ENCODE data around the gene ROS1. TPM values are rescaled to one million over a fixed set of nuclear protein-coding genes. Genes with fewer than 3 reads are reported as not detected.

ROS1 gene
- total RNA-seq, 1 experiment from 2014 or later: 49.3 TPM

DNA sequence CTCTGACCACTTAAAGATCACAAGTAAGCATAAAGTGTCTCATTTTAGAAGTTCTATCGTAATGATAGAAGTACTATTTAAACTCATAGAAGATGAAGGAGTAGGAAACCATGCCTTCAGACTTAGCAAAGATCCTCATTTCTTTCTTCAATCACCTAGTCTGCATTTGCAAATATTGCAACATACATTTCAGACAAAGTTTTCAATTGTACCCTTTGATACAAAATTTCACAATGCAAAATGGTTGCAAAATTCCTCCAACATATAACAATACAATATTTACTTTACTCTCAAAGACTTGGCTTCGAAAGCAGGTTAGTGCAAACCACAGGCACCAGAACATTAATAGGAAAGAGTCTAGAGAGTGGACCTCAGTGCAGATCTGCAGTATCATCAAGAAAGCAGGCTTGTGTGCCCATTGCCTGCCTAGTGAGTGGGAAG lies 16.1 kb upstream of the ROS1 start:
- peak; percentile 60 for DNase-seq (ENCODE audit: low read depth)

DNA sequence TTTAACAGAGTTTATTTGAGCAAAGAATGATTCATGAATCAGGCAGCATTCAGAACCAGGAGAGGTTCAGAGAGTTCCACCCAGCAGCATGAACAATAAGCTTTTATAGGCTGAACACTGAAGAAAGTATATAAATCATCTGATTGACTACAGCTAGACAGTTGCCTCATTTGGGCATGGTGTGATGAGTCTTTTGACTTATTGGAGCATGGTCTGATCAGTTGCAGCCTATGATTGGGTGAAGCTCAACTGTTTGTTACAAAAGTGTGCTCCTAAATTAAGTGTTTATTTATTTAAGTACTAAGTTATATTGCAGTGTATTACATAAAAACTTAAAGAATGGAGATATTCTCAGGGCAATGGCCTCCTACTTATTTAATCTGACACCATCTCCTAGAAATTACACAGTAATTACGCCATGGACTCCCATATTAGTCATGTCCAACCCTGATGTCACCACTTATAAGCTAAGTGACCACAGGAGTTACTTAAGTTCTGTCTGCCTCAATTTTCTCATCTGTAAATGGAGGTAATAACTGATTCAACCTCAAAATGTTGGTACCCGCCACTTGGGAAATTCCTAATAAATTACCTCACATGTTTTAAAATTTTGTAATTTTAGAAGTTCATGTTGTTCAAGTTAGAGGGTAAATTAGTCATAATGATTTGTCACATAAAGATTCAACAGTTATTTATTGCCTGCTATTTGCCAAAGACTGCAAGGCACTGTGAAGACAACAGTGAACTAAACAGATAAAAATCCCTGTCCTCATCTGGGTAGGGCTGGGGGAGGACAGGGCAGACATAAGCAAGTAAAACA lies 15.2 kb upstream of the ROS1 start:
- DNase-seq (ENCODE audit: low read depth): peak; percentile 93

DNA sequence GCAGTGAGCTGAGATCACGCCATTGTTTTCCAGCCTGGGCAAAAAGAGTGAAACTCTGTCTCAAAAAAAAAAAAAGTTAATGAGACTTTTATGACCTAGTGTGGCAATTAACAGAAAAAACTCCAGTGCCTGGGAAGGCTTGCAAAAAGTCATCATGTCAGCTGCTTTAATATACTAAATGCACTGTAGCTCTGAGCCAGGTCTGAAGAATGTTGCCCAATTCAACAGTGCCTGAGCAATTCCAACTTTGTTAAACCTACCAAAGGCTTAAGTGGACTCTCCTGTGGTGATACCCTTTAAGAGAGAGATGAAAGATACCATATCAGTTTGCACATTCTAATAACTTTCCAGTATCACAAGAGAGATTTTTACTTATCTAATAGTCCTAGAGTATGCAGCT lies 6.5 kb upstream of the ROS1 start:
- DNase-seq (ENCODE audit: low read depth): no peak

DNA sequence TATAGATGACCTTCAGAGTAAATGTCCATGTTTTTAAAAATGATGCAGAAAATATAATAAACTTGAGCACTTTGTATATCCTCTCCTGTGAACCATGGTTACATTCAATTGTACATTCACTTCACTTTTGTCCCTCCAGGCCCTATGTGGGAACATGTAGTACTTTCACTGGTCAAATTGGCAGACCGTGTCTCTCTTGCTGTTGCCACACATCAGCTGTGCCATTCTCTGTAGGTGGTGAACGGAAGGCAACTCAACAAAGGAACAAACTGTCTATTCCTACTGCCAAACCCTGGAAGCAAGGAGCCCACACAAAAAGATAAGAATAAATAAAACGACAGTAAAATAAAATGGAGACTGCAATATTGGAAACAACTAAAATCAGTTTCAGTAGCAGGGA lies 2.0 kb downstream of the ROS1 start:
- DNase-seq (ENCODE audit: low read depth): peak; percentile 93

DNA sequence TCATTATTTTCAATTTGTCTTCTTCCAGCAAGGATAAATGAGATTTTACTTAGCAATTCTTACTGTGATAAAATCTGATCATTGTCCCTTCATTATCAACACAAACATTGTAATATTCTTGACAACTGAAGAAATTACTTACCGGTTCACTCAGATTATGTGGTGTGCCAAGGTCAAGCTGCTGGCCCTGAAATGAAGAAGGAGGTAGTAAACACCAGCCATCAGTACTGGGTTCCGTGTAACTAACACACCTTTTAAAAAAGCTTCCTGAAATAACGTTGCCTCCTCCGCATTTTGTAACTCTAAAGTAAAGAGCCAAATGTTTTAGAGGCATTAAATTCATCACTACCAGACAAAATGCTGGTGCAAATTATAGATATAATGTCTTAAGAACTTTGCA lies 7.4 kb downstream of the ROS1 start:
- no peak for DNase-seq (ENCODE audit: low read depth)

DNA sequence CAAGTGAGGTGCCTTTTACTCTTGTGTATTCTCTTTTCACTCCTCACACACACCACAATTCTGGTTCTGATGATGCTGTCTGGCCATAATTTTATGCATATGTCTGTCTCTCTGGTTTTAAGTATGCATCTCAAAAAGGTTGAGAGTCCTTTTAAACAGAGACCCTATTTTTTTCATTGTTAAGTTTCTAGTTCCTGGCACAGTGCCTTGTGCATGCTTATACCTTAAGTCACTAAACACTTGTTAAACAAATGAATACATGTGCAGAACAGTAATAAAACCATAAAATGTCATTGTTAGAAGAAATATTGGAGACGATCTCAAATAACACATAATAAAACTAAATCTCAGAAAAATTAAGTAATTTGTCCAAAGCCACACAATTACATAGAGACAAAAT lies 7.9 kb downstream of the ROS1 start:
- DNase-seq (ENCODE audit: low read depth): no peak

DNA sequence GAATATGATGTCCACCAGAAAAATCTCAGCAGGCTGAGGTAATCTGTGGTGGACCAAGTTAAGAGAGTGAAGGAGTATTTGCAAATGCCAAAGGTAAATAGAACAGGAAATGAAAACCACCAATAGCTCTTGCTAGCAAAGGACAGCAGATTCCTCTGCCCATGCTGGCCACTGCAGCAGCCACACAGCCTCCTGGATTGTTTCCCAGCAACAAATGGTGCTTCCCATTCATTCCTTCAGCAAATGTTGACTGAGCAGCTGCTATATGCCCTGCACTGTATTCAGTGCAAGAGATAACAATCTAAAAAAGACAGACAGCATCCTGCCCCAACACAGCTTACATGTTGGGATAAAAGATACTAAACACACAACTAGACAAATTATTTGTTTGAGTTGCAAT lies 11.0 kb downstream of the ROS1 start:
- DNase-seq (ENCODE audit: low read depth): peak; percentile 68

DNA sequence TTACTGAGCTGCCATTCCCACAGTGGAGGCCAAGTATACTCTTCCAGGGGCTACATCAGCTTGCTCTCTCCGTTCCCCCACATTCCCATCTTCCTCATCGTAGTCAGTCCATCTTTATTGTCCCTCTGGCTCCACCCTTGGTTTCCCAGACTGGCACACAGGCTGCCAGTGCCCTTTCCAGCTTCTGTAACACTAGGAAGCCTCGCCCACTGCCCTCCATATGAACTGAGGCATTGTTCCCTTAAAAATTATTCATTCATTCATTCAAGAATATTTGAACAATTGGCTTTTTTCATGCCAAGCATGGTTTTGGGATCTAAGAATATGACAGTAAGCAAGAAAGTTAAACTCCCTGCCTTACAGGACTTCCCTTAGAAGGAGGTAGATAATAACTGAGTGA lies 14.3 kb downstream of the ROS1 start:
- DNase-seq (ENCODE audit: low read depth): no peak

DNA sequence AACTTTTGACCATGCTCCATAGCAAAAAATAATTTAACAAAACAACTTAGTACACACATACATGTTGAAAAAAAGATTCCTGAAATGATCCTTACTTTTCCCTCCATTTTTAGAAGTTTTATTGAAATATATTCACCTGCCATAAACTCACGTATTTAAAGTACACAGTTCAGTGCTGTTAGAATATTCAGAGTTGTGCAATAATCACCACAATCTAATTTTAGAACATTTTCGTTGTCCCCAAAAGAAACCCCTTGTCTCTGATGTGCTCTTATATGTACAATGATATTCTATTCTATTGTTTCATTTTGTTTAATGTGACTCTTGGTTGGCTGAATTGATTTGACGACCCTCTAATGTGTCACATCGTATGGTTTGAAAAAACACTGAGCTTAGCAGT lies 15.9 kb downstream of the ROS1 start:
- no peak for DNase-seq (ENCODE audit: low read depth)

DNA sequence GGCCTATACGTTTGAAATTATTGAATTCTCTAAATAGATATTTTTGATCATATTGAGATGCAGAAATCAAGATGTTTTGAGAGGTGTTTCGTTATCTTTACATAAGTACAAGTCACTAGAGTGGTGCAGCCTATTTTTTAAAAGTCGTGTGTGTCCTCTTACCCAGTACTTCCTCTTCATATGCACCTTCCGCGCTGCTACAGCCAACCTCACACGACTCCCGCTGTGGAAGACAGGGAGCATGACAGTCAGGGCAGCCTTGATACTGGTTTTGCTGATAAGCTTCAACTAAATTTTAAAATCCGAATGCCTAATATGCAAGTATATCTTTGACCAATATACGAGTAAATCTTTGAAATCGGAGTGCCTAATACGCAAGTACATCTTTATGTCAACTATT lies 16.3 kb downstream of the ROS1 start:
- no peak for DNase-seq (ENCODE audit: low read depth)

DNA sequence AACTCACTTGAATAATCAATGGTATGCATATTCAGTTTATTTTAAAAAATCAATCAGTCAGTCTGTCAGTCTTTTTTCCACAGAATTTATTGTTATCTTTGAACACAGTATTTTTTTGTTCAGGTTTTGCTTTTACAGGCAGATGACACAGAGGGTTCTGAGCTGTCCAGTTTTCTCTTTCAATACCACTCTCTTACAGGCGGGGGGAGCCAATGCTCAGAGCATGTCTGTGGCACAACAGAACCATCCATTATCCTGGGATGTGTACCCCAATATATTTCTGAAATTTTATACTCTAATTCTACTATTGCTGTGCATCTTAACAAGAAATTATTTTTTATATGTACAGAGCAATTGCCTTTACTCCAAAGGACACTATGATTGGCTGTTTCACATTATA lies 21.2 kb downstream of the ROS1 start:
- DNase-seq (ENCODE audit: low read depth): peak; percentile 40

DNA sequence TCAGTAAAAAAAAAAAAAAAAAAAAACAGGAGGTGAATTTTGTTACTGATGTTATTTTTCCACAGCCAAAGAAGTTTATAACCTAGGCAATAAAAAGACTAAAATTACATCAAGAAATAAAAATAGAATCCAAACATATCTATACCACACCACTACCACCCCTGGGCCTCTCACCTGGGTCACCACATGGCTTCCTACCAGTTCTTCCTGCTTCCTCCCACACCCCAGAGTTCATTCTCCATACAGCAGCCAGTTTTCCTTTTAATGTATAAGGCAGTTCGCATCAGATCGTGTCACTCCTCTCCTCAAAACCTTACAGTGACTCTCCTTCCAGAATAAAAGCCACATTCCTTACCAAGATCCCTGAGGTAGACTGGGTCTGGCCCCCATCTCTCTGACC lies 23.9 kb downstream of the ROS1 start:
- no peak for DNase-seq (ENCODE audit: low read depth)

DNA sequence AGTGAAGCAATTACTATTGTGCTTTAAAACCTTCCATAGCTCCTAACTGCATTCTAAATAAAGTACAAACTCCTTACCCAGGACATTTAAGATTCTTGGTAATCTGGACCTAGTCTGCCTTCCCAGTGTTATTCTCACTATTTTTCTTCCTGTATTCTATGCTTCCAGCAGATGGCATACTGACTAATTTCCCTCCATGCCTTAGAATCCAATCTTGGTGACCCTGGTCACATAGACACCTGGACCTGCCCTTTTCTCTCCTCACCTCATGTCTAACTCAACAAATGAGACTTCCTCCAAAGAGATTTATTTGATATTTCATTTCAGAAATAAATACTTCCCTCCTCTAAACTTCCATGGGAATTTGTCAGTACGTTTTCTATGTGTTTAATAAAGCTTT lies 25.8 kb downstream of the ROS1 start:
- DNase-seq (ENCODE audit: low read depth): peak; percentile 13

DNA sequence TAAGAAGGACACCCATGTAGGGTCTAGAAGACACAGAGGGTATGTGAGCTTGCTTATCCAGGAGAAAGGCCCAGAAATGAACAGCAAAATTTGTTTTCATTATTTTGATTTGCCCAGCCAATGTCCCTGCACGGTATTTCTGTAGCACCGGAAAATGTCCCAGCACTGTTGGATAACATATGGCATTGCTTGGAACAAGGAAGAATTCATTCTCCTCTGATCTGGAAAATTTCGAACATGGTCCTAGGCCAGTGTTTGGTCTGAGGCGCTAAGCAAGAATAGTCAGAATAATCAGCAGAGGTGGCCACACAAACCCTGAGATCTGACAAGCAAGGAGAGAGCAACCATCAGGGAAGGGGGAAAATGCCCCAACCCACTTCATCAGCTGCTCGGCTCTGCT lies 26.6 kb downstream of the ROS1 start:
- no peak for DNase-seq (ENCODE audit: low read depth)

DNA sequence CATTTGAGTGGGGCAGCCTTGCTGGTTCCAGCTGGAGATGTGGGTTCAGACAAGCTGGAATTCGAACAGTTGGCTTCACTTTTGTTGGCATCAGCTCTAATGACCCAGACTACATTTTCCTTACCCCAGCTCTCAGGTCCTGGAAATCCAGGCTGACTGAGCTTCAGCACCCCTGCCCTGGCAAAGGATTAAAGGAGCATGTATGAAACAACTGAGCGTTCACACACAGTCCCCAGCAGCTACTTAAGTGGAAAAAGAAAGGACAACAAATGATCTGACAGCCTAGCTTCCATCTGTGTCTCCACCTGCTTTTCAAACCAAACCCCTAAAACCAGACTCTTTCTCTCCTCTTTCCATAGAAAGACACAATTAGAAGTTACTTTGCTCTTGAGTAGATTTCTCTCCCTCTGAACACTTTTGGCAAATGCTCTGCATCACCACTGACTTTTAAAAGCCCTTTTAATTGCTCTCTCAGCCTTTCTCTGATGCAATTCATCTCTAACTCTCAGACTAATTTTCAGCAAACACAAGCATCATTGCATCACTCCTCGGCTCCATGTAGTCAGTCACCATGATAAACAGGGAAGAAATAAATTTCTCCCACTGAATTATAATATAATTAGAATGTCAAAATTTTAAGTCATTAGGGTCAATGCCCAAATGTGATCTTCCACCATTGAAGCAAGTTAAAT lies 28.1 kb downstream of the ROS1 start:
- no peak for DNase-seq (ENCODE audit: low read depth)

DNA sequence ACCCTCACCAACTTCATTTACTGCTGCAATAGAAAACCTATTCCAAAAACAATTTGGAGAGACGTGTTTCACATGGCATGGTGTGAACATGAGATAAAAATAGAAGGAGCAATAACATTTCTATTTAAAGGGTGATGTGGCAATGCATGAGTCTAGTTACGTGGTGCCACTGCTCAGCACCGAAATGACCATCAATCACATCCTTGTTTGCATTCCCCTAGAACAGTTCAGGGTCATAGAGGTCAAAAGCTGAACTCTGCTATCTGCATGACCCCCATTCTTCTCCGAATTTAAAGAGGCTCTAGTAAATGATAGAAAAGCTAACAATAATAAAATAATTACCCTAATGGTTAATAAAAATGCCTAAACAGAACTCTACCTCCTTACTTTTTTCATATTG lies 29.5 kb downstream of the ROS1 start:
- DNase-seq (ENCODE audit: low read depth): peak; percentile 4

DNA sequence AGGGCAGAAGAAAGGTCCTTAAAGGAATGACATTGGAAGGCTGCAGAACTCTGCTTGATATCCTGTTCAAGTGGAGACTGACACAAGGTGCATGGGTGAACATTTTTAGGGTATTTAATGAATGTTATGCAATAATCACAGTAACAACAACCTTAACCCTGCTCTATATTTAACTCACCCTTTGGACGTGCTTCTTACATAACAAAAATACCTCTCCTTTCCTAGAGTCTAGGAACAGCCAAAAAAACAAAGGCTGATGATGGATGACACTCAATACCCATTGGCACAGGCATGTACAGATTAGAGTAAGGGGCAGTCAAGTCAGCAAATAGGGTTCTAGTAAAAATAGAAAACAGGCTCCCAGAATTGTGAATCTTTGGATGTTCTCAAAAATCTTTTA lies 30.6 kb downstream of the ROS1 start:
- no peak for DNase-seq (ENCODE audit: low read depth)

DNA sequence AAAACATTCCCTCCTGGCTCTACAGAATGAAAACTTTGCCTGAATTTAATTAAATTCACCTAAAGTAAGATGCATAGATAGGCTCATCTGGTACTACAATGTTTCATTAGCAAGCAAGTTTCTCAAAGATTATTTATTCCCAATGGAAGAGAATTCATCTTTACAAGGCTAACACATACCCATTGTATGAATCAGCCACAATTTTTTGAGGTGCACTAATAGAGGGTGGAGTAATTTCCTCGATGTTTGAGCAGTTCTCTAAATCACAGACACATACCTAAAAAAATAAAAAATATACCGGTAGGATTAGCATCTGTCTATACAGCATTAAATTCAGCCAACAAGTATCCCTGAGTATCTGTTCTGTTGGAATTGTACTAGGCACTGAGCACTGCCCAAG lies 32.7 kb downstream of the ROS1 start:
- no peak for DNase-seq (ENCODE audit: low read depth)

DNA sequence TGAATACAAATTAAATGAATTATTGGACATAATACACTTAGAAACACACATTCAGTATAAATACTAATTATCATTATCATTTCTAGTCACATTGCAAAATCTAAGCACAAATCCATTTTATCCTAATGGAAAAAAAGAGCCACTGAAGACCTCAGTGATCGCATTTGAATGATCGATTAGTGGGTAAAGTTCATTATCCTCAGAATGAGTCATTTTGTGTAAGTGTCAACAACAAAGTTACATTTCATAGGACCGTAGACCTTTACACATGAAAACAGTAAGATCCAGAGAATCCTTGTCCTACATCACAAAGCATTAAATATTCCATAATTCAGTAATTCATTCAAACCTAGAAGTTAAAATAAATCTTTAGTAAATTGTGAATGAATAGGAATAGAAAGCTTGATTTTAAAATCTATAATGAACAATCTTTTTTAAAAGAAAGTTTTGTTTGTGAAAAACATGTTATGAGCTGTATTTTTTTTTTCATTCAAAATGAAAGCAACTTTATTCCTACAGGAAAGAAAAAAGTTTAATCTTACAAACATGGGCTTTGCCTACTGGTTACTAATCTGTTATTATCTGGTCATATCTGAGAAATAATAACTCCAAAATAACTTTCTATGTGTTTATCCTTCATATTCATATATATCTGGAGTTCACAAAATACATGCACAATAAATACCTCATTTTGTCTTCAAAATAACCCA lies 33.7 kb downstream of the ROS1 start:
- DNase-seq (ENCODE audit: low read depth): no peak

DNA sequence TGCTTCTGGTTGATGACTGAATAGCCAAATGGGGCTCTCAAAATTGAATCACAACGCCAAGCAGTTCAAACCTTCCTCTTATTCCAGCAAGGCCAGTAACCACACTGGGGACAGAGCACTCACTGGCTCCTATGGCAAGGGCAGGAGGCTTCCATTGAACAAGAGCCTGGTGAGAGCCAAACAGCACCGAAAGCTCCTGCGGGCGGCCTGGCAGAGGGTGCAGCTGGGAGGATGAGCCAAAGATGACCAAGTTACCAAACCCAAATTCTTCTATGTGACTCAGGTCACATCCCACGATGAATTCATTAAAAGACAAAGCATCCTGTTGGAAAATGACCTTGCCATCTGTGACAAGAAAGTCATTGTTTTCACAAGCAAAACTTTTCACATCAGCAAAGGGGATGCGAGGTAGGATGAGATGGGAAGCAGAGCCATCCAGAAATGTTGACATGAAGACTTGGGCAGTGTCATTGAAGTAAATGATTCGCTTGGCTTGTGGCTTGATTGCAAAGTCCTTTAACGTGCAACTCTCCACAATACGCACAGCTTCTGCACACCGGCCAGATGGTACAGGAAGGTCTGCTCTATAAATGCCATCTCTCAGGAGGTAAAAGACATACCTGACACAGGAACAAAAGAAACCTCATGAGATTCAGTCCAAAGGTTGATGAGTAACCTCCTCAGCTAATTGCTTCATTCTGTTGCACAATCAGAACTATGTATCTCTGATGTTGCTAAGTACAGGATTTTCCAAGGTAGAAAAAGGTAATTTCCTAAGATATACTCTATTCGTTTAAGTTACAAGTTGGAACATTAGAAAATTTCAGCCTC lies 36.3 kb downstream of the ROS1 start:
- no peak for DNase-seq (ENCODE audit: low read depth)

DNA sequence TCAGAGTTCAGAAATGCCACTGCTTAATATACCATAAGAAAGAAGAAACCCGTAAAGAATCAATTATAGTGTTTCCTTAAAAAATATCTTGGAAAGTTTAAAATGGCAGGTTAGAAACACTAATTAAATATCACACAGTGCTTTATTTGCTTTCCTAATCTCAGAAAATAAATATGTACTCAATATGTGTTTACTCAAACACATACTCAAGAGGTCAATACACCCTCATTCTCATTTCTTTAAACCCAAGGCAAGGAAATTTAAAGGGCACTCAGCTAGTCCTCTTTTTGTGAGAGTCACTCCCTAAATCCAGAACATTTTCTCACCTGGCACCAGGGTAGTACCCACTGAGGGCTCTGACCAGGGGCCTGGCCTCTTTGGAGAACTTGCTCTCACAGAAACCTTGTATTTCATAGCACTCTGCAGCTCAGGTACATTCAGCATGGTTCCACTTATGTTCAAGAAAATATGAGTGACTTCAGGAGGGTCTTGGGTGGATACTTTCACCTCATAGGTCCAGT lies 38.2 kb downstream of the ROS1 start:
- no peak for DNase-seq (ENCODE audit: low read depth)
